A673 (cell line): ENCODE measurements around the gene CAMK1. TPM values are rescaled to one million over a fixed set of nuclear protein-coding genes. Genes with fewer than 3 reads are reported as not detected.
A peak's percentile ranks its signal among the peaks of the same experiment; 100 is the strongest.

ENCODE experiments used
- Bru-seq: library from RNA; stranded (reverse); fragments of 400-500 nt; gene quantifications from one replicate; lab custom pipeline; 2021; lab: Mats Ljungman, UMichigan
- BruChase-seq, 2 experiments: library from RNA; stranded (reverse); fragments of 400-500 nt; gene quantifications; one replicate each; lab custom pipeline; 2021; lab: Mats Ljungman, UMichigan
- BruUV-seq: library from RNA; stranded (reverse); fragments of 400-500 nt; replicated peaks from 2 replicates; lab custom pipeline; 2021; lab: Mats Ljungman, UMichigan
- CTCF ChIA-PET: fragments of 300-600 bp; sonication (Branson Sonifier 250); formaldehyde crosslinking; loops from one replicate; lab custom pipeline; 2022; ENCODE audit warnings: antibody characterized with exemption; lab: Charles Lee
- POLR2A ChIA-PET: fragments of 300-600 bp; sonication (Branson Sonifier 250); formaldehyde crosslinking; loops from one replicate; lab custom pipeline; 2022; ENCODE audit warnings: antibody characterized with exemption; ENCODE audit not compliant: low non-redundant PET; lab: Charles Lee
- DNase-seq: peaks from one replicate; pipeline ENCODE4 v3.0.0-alpha.2; 2015; ENCODE audit warnings: low spot score
- H3K27ac ChIP-seq: fragments of 200-600 bp; sonication (generic); 2 replicates; pipeline ENCODE4 v1.5.1; 2016; ENCODE audit warnings: mixed run types, low read depth, mild to moderate bottlenecking, mixed read lengths, antibody characterized with exemption, low read length; ENCODE audit not compliant: poor library complexity, severe bottlenecking
- H3K27me3 ChIP-seq: fragments of 200-600 bp; sonication (generic); replicated peaks from 2 replicates; pipeline ENCODE4 v1.6.1; 2017; ENCODE audit warnings: mixed run types, low read depth, mild to moderate bottlenecking, mixed read lengths, antibody characterized with exemption, low read length; ENCODE audit not compliant: insufficient read depth, poor library complexity
- H3K36me3 ChIP-seq: fragments of 200-600 bp; sonication (generic); 2 replicates; pipeline ENCODE4 v1.6.1; 2016; ENCODE audit warnings: mixed run types, mild to moderate bottlenecking, mixed read lengths, antibody characterized with exemption, low read length; ENCODE audit not compliant: insufficient read depth, poor library complexity, severe bottlenecking
- H3K4me1 ChIP-seq: fragments of 200-600 bp; sonication (generic); 2 replicates; pipeline ENCODE4 v1.6.1; 2017; ENCODE audit warnings: mixed run types, mild to moderate bottlenecking, mixed read lengths, antibody characterized with exemption, low read length; ENCODE audit not compliant: insufficient read depth, poor library complexity, severe bottlenecking
- H3K4me3 ChIP-seq: fragments of 200-600 bp; sonication (generic); 2 replicates; pipeline ENCODE4 v1.5.1; 2016; ENCODE audit warnings: low read depth, mixed run types, mild to moderate bottlenecking, mixed read lengths, low read length; ENCODE audit not compliant: poor library complexity, severe bottlenecking
- H3K9me3 ChIP-seq: fragments of 200-600 bp; sonication (generic); 2 replicates; pipeline ENCODE4 v1.6.1; 2016; ENCODE audit warnings: mixed run types, low read depth, mild to moderate bottlenecking, mixed read lengths, antibody characterized with exemption, low read length; ENCODE audit not compliant: poor library complexity, severe bottlenecking
- EZH2 ChIP-seq: fragments of 200-600 bp; sonication (generic); IDR thresholded peaks from 2 replicates; pipeline ENCODE4 v1.6.1; 2017; ENCODE audit warnings: borderline replicate concordance, low read depth, mild to moderate bottlenecking, mixed read lengths, antibody characterized with exemption, low read length; ENCODE audit not compliant: poor library complexity, severe bottlenecking
- intact Hi-C: fragments of 100-400 bp; cut with micrococcal nuclease; formaldehyde crosslinking; loops from one replicate; pipeline ENCODE4 v1.10.0; 2022; ENCODE audit not compliant: unreplicated experiment
- long read RNA-seq: library from polyadenylated mRNA; stranded (forward); transcript quantifications from one replicate; pipeline ENCODE4 v2.0.0, GENCODE V29; 2022
- total RNA-seq: library from RNA; stranded (reverse); gene quantifications from 2 replicates; pipeline ENCODE4 v1.2.3, GENCODE V29; 2021
- TF ChIP-seq, protein P1 (sequence below): fragments of 300-800, 200-600 bp; sonication (generic); conservative IDR thresholded peaks from 2 replicates; pipeline ENCODE4 v1.5.1; 2017; ENCODE audit warnings: low read depth, mild to moderate bottlenecking, antibody characterized with exemption, low read length, moderate library complexity, mixed read lengths

Gene CAMK1
- total RNA-seq = 26.7 and 28.0 TPM in 2 replicates
- percentile 51 among the genes with signal in this experiment for Bru-seq, nascent RNA
- percentile 50 among the genes with signal in this experiment for BruChase-seq, experiment 1, labeled RNA remaining after a 2-hour chase
- percentile 61 among the genes with signal in this experiment for BruChase-seq, experiment 2, labeled RNA remaining after a 6-hour chase
- long read RNA-seq, transcript CAMK1-201 (12 exons, 1,488 nt) = major isoform, 40 of 64 reads
- long read RNA-seq, partial matches to known transcripts = 2 of 64 reads
- long read RNA-seq, other reads (novel, unspliced or antisense) = 20 of 64 reads

DNA sequence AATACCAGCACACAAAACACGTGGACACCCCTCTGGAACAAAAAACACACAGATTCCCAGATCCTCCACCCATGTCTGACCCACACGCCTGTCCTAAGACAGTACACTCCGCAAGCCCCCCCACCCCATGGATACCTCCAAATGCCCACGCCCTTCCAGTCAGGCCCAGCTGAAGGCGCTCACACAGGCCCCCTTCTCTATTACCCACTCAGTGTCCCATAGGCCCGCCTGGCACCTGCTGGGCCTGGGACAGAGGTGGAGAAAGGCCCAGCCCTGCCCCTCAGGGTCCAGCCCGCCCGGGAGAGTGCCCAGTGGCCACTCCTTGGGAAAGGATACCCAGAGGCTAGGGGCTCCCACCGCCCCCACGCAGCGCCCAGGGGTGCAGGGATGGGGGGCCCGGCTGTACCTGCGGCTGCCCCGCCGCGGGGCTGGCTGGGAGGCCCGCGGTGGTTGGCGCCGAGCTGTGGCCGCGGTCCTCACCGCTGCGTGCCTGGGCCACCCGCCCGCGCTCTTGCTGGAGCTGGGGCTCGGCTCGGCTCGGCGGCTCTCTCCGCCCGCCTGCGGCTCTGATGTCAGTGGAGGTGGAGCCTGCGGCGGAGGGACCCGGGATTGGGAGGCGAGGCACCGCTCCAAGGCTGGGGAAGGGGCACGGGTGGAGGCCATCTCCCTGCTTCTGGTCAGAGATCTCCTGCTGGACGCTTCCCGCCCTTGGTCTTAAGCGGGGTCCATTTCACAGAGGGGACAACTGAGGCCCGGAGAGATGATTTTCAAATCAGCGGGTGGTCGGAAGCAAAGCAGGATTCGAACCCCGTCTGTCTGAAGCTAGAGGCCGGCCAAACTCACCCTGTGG, at the start of gene CAMK1:
Gene CAMK1, minus strand, starts transcription at position 522 of the 850 bp plus-strand sequence. CDS start 2,198 bp downstream, outside the sequence.
- no peak for TF ChIP-seq EZH2
- TF ChIP-seq, protein P1, sequence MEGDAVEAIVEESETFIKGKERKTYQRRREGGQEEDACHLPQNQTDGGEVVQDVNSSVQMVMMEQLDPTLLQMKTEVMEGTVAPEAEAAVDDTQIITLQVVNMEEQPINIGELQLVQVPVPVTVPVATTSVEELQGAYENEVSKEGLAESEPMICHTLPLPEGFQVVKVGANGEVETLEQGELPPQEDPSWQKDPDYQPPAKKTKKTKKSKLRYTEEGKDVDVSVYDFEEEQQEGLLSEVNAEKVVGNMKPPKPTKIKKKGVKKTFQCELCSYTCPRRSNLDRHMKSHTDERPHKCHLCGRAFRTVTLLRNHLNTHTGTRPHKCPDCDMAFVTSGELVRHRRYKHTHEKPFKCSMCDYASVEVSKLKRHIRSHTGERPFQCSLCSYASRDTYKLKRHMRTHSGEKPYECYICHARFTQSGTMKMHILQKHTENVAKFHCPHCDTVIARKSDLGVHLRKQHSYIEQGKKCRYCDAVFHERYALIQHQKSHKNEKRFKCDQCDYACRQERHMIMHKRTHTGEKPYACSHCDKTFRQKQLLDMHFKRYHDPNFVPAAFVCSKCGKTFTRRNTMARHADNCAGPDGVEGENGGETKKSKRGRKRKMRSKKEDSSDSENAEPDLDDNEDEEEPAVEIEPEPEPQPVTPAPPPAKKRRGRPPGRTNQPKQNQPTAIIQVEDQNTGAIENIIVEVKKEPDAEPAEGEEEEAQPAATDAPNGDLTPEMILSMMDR = no peak
- ChIA-PET POLR2A (no interaction called here), CTCF (interaction anchor here (0.5 kb wide), 1 partner anchor 1904 kb away, joined by 4 read pairs; no protein-coding TSS in a partner anchor)
- Histone ChIP-seq H3K27ac (peak within 1 kb of the TSS; percentile 80), H3K27me3 (no peaks in the 10 kb centered on the region), H3K9me3 (no peaks in the 10 kb centered on the region), H3K4me3 (peak within 1 kb of the TSS; percentile 90), H3K4me1 (peaks cover 10% of the 10 kb centered on the region), H3K36me3 (no peaks in the 10 kb centered on the region)
- intact Hi-C loops = no loop called here
- BruUV-seq = no TSS peak
- DNase-seq = peak; percentile 84

GRCh38 chr3:9818666-9819335, 49.1 kb upstream of the CAMK1 start:
- BruUV-seq = no TSS peak
- ChIA-PET CTCF (no interaction called here), POLR2A (no interaction called here)
- H3K4me1 ChIP-seq = no peaks in the 10 kb centered on the region
- no peak overlapping the region for H3K4me3 ChIP-seq
- H3K27me3 ChIP-seq = no peaks in the 10 kb centered on the region
- H3K9me3 ChIP-seq = no peaks in the 10 kb centered on the region
- intact Hi-C loops = no loop called here
- no peak for DNase-seq
- TF ChIP-seq, protein P1 = no peak
- no peak for TF ChIP-seq EZH2
- H3K36me3 ChIP-seq = no peaks in the 10 kb centered on the region
- no peak overlapping the region for H3K27ac ChIP-seq

DNA sequence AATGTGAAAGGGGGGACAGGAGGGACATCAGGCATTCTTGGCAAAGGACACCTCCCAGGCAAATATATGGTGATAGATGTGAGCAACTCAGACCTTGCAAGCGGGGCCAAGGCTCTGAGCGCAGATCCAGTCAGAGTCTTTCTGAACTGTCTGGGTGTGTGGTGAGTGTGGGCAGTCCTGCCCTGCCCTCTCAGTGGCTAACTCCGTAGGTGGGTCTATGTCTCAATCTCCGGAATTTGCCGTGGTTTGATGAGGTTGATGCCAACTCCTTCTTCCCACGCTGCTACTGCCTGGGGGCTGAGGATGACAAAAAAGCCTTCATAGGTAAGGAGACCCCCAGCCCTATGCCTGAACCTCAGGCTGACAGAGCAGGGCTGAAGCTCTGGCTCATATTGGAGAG, 47.7 kb upstream of the CAMK1 start:
- Histone ChIP-seq H3K27me3 (no peaks in the 10 kb centered on the region), H3K36me3 (no peaks in the 10 kb centered on the region), H3K4me3 (no peak overlapping the region), H3K27ac (no peak overlapping the region), H3K9me3 (no peaks in the 10 kb centered on the region), H3K4me1 (no peaks in the 10 kb centered on the region)
- intact Hi-C loops = no loop called here
- POLR2A ChIA-PET = no interaction called here
- CTCF ChIA-PET = interaction anchor here (0.6 kb wide), 1 partner anchor 9 kb away, joined by 7 read pairs; no protein-coding TSS in a partner anchor
- TF ChIP-seq, protein P1 = no peak
- no peak for TF ChIP-seq EZH2
- no TSS peak for BruUV-seq
- no peak for DNase-seq
